Kidney tubule cell (primary cell): ENCODE data around the gene ROPN1.
A peak's percentile ranks its signal among the peaks of the same experiment; 100 is the strongest.

ENCODE experiments used
- DNase-seq: peaks from one replicate; pipeline ENCODE4 v3.0.0-alpha.2; 2018; ENCODE audit warnings: low spot score

Gene ROPN1

DNA sequence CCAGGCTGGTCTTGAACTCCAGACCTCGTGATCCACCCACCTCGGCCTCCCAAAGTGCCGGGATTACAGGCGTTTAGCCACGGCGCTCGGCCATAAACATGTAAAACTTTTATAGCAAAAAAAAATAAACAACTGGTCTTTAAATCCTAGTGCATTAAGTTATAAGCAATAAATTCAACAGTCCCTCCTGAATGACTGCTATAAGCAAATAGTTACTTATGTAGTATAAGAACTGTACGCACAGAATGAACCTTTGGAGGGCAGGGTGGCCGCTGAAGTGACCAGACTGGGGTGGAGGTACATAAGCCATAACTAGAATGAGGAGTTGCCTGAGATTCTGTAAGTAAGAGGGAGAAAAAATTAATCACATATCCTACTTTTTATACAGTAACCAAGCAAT lies 43.5 kb downstream of the ROPN1 start:
- no peak for DNase-seq

DNA sequence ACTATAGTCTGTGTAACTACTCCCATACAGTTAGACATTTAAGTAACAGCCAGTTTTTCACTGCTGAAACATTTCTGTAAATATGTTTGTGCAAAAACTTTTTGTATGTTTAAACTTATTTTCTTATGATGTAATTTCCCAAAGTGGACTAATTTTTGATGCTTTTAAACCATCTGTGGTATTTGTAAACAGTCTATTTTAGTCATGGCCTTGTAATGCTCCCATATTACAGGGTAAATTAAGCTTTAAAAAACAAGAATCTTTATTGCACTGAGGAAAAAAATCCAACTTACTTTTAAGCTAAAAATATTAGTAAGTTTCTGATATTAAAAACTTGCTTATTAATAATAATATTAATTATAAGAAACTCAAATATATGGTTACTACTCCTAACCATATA lies 44.4 kb downstream of the ROPN1 start:
- no peak for DNase-seq

DNA sequence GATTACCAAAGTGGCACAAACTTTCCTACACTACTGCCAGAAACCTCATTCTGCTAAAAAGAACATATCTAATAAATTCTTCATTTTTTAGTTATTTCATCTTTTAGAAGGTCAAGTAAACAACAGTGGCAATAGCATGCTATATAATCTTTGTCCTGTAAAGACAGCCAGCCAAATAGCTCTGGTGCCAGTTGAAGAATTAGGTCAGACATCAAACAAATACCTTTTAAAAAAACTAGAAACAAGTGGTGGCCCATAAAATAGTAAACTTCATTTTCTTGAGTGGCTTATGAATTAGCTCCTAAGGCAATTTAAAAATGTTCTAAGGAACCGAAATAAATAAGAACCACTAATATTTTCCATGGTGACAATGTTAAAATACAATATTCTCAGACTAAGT lies 50.4 kb downstream of the ROPN1 start:
- no peak for DNase-seq

DNA sequence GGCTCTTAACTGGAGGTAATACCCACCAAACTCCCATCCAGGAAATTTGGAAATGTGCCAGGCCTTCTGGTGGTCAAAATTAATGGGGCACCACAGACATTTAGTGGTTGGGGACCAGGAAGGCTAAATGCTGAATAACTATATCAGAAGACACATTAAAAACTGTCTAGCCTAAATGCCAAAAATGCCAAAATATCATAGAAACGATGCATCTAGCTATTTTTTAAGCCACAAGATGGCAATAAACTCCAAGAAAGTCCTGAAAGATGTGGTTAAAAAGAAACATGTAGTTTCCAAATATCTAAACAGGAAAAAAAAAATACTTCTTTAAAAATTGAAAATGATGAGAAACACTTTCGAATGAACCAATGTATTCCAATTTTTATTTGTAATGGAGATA lies 50.8 kb downstream of the ROPN1 start:
- DNase-seq: no peak

DNA sequence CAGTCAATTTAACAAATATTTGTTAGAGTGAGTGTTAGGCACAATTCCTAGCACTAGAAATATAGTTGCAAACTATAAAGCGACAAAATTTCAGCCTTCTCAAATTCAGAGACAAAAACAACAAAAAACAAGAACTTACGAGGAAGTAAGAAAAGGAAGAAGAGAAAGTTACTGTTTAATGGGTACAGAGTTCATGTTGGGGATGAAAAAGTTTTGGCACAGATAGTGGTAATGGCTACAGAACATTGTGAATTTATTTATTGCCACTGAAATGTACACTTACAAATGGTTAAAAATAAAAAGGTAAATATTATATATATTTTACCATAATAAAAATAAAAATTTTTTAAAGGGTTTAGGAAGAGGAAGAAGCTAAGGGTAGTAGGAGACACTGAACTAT lies 52.2 kb downstream of the ROPN1 start:
- no peak for DNase-seq

DNA sequence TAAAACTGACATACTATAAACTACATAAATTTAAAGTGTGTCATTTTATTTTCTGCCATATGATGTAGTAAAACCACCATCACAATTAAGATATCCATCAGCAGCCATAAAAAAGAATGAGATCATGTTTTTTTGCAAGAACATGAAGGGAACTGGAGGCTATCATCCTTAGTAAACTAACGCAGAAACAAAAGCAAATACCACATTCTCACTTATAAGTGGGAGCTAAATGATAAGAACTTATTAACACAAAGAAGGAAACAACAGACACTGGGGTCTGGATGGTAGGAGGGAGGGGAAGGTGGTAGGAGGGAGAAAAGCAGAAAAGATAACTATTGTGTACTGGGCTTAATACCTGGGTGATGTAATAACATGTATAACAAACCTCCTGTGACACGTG lies 55.5 kb downstream of the ROPN1 start:
- DNase-seq: no peak

DNA sequence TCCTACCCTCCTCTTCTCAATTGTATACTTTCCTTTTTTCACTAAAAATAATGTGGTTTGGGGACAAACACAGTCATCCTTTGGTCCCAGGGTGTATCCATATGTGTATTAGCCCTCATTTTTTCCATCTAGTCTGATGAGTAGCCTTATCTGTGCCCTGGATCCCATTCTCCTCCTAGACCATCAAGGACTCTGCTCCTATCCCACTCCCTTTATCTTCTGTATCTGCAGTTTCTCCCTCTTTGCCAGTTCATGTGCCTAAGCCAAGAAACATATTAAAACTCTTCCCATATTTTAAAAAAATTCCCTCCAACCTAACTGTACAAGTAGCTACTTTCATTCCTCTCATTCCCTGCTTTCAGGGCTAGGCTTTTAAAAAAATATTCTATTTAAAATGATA lies 56.1 kb downstream of the ROPN1 start:
- DNase-seq: no peak

DNA sequence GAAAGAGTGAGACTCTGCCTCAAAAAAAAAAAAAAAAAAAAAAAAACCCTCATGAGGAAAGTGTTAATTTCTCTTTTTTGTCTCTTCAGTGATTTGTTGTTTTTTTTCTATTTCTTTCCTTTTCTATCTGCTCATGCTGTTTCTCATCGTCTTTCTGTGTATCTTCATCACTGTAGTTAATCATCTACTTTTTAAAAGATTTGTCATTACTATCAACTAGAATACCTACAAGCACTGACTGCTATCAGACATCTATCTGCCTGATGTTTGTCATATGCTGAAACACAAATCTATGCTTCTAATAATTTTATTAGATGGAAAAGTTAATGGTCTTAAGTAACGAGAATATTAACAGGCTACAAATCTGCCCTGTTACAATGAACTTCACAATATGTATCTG lies 57.7 kb downstream of the ROPN1 start:
- DNase-seq: peak; percentile 12

DNA sequence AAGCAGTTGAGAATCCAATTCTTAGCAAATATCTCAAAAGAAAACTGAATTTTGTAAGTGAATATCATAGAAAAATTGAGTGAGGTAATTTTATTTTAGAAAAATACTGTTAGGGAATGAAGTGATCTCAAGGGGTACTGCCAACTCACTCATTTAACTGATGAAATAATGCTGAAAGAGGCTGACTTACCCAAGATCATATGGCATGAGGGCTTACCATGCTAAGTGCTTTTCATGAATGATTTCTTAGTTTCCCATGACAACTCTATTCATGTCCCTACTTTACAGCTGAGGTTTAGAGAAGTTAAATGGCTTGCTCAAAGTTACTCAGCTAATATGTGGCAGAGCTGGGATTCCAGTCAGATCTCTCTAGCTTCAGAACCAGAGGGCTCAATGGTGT lies 61.5 kb downstream of the ROPN1 start:
- no peak for DNase-seq

DNA sequence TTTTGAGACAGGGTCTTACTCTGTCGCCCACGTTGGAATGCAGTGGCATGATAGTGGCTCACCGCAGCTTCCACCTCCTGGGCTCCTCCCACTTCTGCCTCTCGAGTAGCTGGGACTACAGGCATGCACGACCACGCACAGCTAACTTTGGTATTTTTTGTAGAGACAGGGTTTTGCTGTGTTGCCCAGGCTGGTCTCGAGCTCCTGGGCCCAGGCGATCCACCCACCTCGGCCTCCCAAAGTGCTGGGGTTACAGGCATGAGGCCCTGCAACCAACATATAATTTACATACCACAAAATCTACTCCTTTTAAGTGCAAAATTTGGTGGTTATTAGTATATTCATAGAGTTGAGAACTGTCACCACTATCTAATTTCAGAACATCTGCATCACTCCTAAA lies 62.6 kb downstream of the ROPN1 start:
- no peak for DNase-seq

DNA sequence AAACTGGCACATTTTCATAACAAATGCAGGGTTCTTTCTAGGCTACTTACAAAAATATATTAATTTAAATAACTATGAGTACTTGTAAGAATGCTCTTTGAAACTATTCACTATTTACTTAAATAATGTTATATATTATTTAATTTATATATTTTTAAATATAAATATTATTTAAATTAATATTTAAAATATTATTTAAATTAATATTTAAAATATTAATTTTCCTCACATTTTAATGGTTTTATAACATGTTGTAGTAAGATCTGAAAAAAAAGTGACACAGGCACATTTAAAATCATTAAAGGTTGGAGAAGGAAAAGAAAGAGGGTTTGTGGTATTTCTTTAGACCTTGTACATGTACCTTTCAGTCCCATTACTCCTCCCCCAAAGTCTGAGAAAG lies 65.5 kb downstream of the ROPN1 start:
- no peak for DNase-seq

DNA sequence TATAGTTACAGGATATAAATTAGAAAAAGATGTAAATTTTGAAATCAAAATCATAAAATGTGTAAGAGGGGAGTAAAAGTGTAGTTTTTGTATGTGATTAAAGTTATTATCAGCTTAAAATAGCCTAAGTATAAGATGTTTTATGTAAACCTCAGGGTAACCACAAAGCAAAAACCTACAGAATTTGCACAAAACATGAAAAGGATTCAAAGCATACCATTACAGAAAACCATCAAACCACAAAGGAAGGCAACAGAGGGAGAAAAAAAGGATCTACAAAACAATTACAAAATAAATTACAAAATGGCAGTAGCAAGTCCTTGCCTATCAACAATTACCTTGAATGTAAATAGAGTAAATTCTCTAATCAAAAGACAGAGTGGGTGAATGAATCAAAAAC lies 71.1 kb downstream of the ROPN1 start:
- DNase-seq: no peak

DNA sequence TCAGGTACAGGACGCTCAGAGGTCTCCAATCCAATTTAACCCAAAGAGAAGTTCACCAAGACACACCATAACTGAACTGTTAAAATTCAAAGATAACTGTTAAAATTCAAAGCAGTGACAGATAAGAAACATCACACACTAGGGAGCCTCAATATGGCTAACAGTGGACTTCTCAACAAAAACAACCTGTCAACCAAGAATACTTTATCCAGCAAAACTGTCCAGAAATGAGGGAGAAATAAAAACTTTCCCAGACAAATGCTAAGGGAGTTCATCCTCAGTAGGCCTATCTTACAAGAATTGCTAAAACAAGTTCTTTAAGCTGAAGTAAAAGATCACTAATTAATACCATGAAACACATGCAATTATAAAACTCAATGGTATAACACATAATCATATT lies 71.5 kb downstream of the ROPN1 start:
- no peak for DNase-seq

DNA sequence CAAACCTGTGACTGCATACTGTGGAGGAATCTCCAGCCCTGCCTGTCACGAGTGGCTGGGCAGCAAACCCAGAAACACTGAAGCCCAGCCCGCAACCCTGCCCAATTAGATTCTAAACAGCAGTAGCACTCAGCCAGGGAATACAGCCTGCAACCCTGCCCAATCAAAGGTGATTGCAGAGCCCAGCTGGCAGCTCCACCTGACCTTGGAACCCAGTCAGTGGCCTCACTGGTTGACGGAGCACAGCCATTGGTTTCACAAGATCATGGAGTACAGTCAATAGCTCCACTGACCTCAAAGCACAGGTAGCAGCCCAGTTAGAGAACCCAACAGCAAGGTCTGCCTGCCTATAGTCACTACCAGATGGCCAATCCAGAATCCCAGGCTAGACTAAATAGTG lies 72.6 kb downstream of the ROPN1 start:
- DNase-seq: peak; percentile 30
